Neural cell (in vitro differentiated cells): ENCODE data around the gene VIM.

Source experiments
- MXI1 ChIP-seq: fragments of 450-650 bp; conservative IDR thresholded peaks from 2 replicates; pipeline ENCODE4 v1.6.1; 2014; ENCODE audit warnings: antibody characterized with exemption, mild to moderate bottlenecking; ENCODE audit not compliant: poor library complexity, severe bottlenecking
- RAD21 ChIP-seq: fragments of 450-650 bp; conservative IDR thresholded peaks from 2 replicates; pipeline ENCODE4 v1.6.1; 2014; ENCODE audit warnings: antibody characterized with exemption, mild to moderate bottlenecking, moderate library complexity
- TAF1 ChIP-seq: IDR thresholded peaks from 2 replicates; pipeline ENCODE4 v1.6.1; 2012; ENCODE audit warnings: low read depth
- TF ChIP-seq, protein P1 (sequence below): fragments of 450-650 bp; IDR thresholded peaks from 2 replicates; pipeline ENCODE4 v1.5.1; 2014; ENCODE audit warnings: antibody characterized with exemption, mild to moderate bottlenecking, moderate library complexity; ENCODE audit not compliant: poor library complexity, severe bottlenecking
- TF ChIP-seq, protein P2 (sequence below): IDR thresholded peaks from 2 replicates; pipeline ENCODE4 v1.6.1; 2012; ENCODE audit warnings: borderline replicate concordance

- TF ChIP-seq, protein P1, sequence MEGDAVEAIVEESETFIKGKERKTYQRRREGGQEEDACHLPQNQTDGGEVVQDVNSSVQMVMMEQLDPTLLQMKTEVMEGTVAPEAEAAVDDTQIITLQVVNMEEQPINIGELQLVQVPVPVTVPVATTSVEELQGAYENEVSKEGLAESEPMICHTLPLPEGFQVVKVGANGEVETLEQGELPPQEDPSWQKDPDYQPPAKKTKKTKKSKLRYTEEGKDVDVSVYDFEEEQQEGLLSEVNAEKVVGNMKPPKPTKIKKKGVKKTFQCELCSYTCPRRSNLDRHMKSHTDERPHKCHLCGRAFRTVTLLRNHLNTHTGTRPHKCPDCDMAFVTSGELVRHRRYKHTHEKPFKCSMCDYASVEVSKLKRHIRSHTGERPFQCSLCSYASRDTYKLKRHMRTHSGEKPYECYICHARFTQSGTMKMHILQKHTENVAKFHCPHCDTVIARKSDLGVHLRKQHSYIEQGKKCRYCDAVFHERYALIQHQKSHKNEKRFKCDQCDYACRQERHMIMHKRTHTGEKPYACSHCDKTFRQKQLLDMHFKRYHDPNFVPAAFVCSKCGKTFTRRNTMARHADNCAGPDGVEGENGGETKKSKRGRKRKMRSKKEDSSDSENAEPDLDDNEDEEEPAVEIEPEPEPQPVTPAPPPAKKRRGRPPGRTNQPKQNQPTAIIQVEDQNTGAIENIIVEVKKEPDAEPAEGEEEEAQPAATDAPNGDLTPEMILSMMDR = no peak
- TF ChIP-seq TAF1 (no peak), RAD21 (no peak), MXI1 (no peak)
- TF ChIP-seq, protein P2, sequence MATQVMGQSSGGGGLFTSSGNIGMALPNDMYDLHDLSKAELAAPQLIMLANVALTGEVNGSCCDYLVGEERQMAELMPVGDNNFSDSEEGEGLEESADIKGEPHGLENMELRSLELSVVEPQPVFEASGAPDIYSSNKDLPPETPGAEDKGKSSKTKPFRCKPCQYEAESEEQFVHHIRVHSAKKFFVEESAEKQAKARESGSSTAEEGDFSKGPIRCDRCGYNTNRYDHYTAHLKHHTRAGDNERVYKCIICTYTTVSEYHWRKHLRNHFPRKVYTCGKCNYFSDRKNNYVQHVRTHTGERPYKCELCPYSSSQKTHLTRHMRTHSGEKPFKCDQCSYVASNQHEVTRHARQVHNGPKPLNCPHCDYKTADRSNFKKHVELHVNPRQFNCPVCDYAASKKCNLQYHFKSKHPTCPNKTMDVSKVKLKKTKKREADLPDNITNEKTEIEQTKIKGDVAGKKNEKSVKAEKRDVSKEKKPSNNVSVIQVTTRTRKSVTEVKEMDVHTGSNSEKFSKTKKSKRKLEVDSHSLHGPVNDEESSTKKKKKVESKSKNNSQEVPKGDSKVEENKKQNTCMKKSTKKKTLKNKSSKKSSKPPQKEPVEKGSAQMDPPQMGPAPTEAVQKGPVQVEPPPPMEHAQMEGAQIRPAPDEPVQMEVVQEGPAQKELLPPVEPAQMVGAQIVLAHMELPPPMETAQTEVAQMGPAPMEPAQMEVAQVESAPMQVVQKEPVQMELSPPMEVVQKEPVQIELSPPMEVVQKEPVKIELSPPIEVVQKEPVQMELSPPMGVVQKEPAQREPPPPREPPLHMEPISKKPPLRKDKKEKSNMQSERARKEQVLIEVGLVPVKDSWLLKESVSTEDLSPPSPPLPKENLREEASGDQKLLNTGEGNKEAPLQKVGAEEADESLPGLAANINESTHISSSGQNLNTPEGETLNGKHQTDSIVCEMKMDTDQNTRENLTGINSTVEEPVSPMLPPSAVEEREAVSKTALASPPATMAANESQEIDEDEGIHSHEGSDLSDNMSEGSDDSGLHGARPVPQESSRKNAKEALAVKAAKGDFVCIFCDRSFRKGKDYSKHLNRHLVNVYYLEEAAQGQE = no peak
Observed at GRCh38 chr10:17282311-17282710, 54.3 kb downstream of the VIM start.
